GM11168 (cell line): Measurements from ENCODE around the gene DUSP15.
"Not testable (repeated sequence)": the region's sequence is repeated elsewhere in the genome, so short reads cannot be mapped to it uniquely, and the experiment has no call there.

Experiments
- in situ Hi-C: fragments of 300-500 bp; cut with MboI; formaldehyde crosslinking; loops from one replicate; pipeline ENCODE4 v1.12.0; 2022; ENCODE audit warnings: low sequenced_read_pairs; ENCODE audit not compliant: unreplicated experiment

Gene DUSP15

GRCh38 chr20:31869942-31870725 is at the start of gene DUSP15, which contains the start of gene TTLL9:
TSS of gene DUSP15 (minus strand) at chr20:31870527. CDS start at chr20:31870337, 190 bp downstream.
TSS of gene TTLL9 (plus strand) at chr20:31870634. CDS start at chr20:31871127, 493 bp downstream.
- in situ Hi-C loops: no loop called here

- in situ Hi-C loops: no loop called here
Observed at GRCh38 chr20:31919410-31920155, 49.3 kb upstream of the DUSP15 start.

GRCh38 chr20:31918466-31919105 is 48.3 kb upstream of the DUSP15 start:
- in situ Hi-C loops: no loop called here

- in situ Hi-C loops: not testable (repeated sequence)
Observed at GRCh38 chr20:31917962-31918412, 47.7 kb upstream of the DUSP15 start.

GRCh38 chr20:31916708-31917107 is 46.4 kb upstream of the DUSP15 start:
- in situ Hi-C loops: no loop called here

- in situ Hi-C loops: no loop called here
Observed at GRCh38 chr20:31915491-31916280, 45.4 kb upstream of the DUSP15 start.

GRCh38 chr20:31914170-31914569 is 43.8 kb upstream of the DUSP15 start:
- in situ Hi-C loops: no loop called here

GRCh38 chr20:31913431-31914157 is 43.3 kb upstream of the DUSP15 start:
- in situ Hi-C loops: no loop called here

- in situ Hi-C loops: no loop called here
Observed at GRCh38 chr20:31910071-31910803, 39.9 kb upstream of the DUSP15 start.

- in situ Hi-C loops: no loop called here
Observed at GRCh38 chr20:31909253-31910070, 39.1 kb upstream of the DUSP15 start.

- in situ Hi-C loops: no loop called here
Observed at GRCh38 chr20:31908424-31908823, 38.1 kb upstream of the DUSP15 start.

- in situ Hi-C loops: no loop called here
Observed at GRCh38 chr20:31908016-31908415, 37.7 kb upstream of the DUSP15 start.

GRCh38 chr20:31907046-31907445 is 36.7 kb upstream of the DUSP15 start:
- in situ Hi-C loops: no loop called here

GRCh38 chr20:31906001-31906400 is 35.7 kb upstream of the DUSP15 start:
- in situ Hi-C loops: no loop called here

- in situ Hi-C loops: no loop called here
Observed at GRCh38 chr20:31903627-31904386, 33.5 kb upstream of the DUSP15 start.

- in situ Hi-C loops: no loop called here
Observed at GRCh38 chr20:31901615-31902014, 31.3 kb upstream of the DUSP15 start.

GRCh38 chr20:31897541-31897940 is 27.2 kb upstream of the DUSP15 start:
- in situ Hi-C loops: no loop called here
